ENCODE measurements around the gene TLR3.

DNA sequence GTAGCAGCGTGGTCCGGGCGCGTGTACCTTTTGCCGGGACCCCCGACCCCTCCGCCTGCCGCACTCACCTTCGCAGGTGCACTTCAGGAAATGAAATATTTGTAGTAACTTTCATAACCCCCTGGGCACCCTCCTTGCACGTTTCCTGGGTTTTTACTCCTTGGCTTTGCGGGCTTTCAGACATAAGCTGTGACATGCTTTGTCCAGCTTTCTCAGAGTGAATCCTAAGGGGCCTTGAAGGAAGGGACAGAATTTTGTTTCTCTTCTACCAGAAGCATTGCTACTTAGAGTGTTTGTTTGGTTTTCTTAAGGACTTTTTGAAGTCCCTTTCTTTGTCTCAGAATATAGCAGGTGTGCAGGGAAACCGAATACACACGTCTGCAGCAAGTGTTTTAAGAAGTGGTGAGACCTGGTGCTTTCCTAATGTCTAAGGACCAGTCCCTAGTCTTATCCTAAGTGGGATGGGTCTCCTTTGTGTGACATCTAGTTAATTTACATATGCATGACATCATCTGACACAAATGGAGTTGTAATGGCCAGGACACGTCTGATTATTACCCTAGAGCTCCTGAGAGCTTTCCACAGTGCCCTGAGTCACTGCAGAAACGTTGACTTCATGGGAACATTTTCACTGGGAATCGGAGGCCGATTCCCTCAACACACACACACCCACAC is 36.8 kb downstream of the TLR3 start:
- TF ChIP-seq CTCF (IDR thresholded peaks at IDR 0.05) (no peak), EP300 (IDR thresholded peaks at IDR 0.05) (no peak), POLR2A (IDR thresholded peaks at IDR 0.05; ENCODE audit: low read depth) (no peak)

All from esophagus muscularis mucosa (tissue), 4 donors.